ENCODE measurements around the gene PCDHA4.
"Not testable (repeated sequence)": the region's sequence is repeated elsewhere in the genome, so short reads cannot be mapped to it uniquely, and the experiment has no call there.

The PCDHA4 gene

GRCh38 chr5:140821375-140822280, 14.8 kb downstream of the PCDHA4 start, which contains the start of gene PCDHA5:
PCDHA5 (plus strand) TSS chr5:140821613.
- no peak for DNase-seq (ENCODE audit: low read depth)

GRCh38 chr5:140822281-140822629, 15.4 kb downstream of the PCDHA4 start:
- no peak for DNase-seq (ENCODE audit: low read depth)

GRCh38 chr5:140822969-140823368, 16.1 kb downstream of the PCDHA4 start:
- DNase-seq (ENCODE audit: low read depth): not testable (repeated sequence)

GRCh38 chr5:140823475-140823874, 16.6 kb downstream of the PCDHA4 start:
- DNase-seq (ENCODE audit: low read depth): no peak

- DNase-seq (ENCODE audit: low read depth): no peak
These were observed 21.0 kb downstream of the PCDHA4 start, which contains the start of gene PCDHA6 for GRCh38 chr5:140827704-140828361. PCDHA6 (plus strand) TSS chr5:140827960; CDS start chr5:140828092, 132 bp downstream.

- DNase-seq (ENCODE audit: low read depth): no peak
These were observed 21.5 kb downstream of the PCDHA4 start for GRCh38 chr5:140828362-140828737.

GRCh38 chr5:140829511-140830501, 22.9 kb downstream of the PCDHA4 start:
- not testable (repeated sequence) for DNase-seq (ENCODE audit: low read depth)

GRCh38 chr5:140833993-140834392, 27.1 kb downstream of the PCDHA4 start, which contains the start of gene PCDHA7:
PCDHA7 (plus strand) TSS chr5:140834269; CDS start chr5:140834384, 115 bp downstream.
- DNase-seq (ENCODE audit: low read depth): no peak

- not testable (repeated sequence) for DNase-seq (ENCODE audit: low read depth)
These were observed 27.7 kb downstream of the PCDHA4 start for GRCh38 chr5:140834439-140835008.

- DNase-seq (ENCODE audit: low read depth): no peak
These were observed 29.0 kb downstream of the PCDHA4 start for GRCh38 chr5:140835622-140836510.

- DNase-seq (ENCODE audit: low read depth): no peak
These were observed 34.4 kb downstream of the PCDHA4 start, which contains the start of gene PCDHA8 for GRCh38 chr5:140840978-140841962. PCDHA8 (plus strand) TSS chr5:140841187; CDS start chr5:140841322, 135 bp downstream.

GRCh38 chr5:140842798-140843733, 36.2 kb downstream of the PCDHA4 start:
- no peak for DNase-seq (ENCODE audit: low read depth)

GRCh38 chr5:140848139-140849102, 41.6 kb downstream of the PCDHA4 start, which contains the start of gene PCDHA9:
PCDHA9 (plus strand) TSS chr5:140848382; CDS start chr5:140848496, 114 bp downstream.
- not testable (repeated sequence) for DNase-seq (ENCODE audit: low read depth)

- DNase-seq (ENCODE audit: low read depth): not testable (repeated sequence)
These were observed 43.2 kb downstream of the PCDHA4 start for GRCh38 chr5:140849831-140850634.

All from activated T-helper 9 cell treated with anti-CD3 and anti-CD28 coated beads, Interleukin-2, amount 50 U/mL, for 16 hours (primary cell).